HepG2 (cell line): ENCODE measurements around the gene ZNF385B.

Experiments used
- CBX5 ChIP-seq: sonication (generic); formaldehyde crosslinking; IDR thresholded peaks from 2 replicates; pipeline ENCODE4 v1.4.0; 2020; ENCODE audit warnings: missing genetic modification reagents, borderline replicate concordance
- CTCF ChIP-seq: sonication (generic); formaldehyde crosslinking; IDR thresholded peaks from 2 replicates; pipeline ENCODE4 v1.5.0; 2020; ENCODE audit warnings: mild to moderate bottlenecking, missing genetic modification reagents, moderate library complexity
- EP300 ChIP-seq, 3 experiments: sonication (generic) in 1 of 3; formaldehyde crosslinking in 1 of 3; IDR thresholded peaks; 2 replicates each; pipeline versions ENCODE4 v1.5.1 to v1.6.1; 2011 to 2020; ENCODE audit warnings: low read depth in 2 of 3, low read length in 2 of 3, borderline replicate concordance in 1 of 3, improper control_type of control experiment in 1 of 3, mild to moderate bottlenecking in 1 of 3, missing genetic modification reagents in 1 of 3, moderate library complexity in 1 of 3
- HDAC2 ChIP-seq: sonication (generic); formaldehyde crosslinking; IDR thresholded peaks from 2 replicates; pipeline ENCODE4 v1.4.0; 2020; ENCODE audit warnings: missing genetic modification reagents
- PHF8 ChIP-seq: sonication (generic); formaldehyde crosslinking; IDR thresholded peaks from 2 replicates; pipeline ENCODE4 v1.5.0; 2020; ENCODE audit warnings: missing genetic modification reagents
- RAD21 ChIP-seq: fragments of 450-650 bp; formaldehyde crosslinking; IDR thresholded peaks from 2 replicates; pipeline ENCODE4 v1.5.0; 2020; ENCODE audit warnings: mild to moderate bottlenecking
- RARA ChIP-seq: IDR thresholded peaks from 2 replicates; pipeline ENCODE4 v1.6.1; 2016; ENCODE audit warnings: missing genetic modification reagents, missing compliant biosample characterization
- REST ChIP-seq, 2 experiments: IDR thresholded peaks; 2 replicates each; pipeline ENCODE4 v1.6.1; 2011 to 2012; ENCODE audit warnings: low read length in 2 of 2, borderline replicate concordance in 1 of 2, low read depth in 1 of 2, mild to moderate bottlenecking in 1 of 2, moderate library complexity in 1 of 2
- STAT5B ChIP-seq: sonication (generic); formaldehyde crosslinking; IDR thresholded peaks from 2 replicates; pipeline ENCODE4 v1.4.0; 2020; ENCODE audit warnings: missing genetic modification reagents
- THRA ChIP-seq: sonication (generic); formaldehyde crosslinking; IDR thresholded peaks from 2 replicates; pipeline ENCODE4 v1.4.0; 2020; ENCODE audit warnings: missing genetic modification reagents, borderline replicate concordance
- ZC3H4 ChIP-seq: sonication (generic); formaldehyde crosslinking; IDR thresholded peaks from 2 replicates; pipeline ENCODE4 v1.4.0; 2020; ENCODE audit warnings: missing genetic modification reagents, borderline replicate concordance
- ZNF121 ChIP-seq: sonication (generic); formaldehyde crosslinking; IDR thresholded peaks from 2 replicates; pipeline ENCODE4 v1.5.0; 2020; ENCODE audit warnings: mild to moderate bottlenecking, missing genetic modification reagents
- ZNF501 ChIP-seq: sonication (generic); formaldehyde crosslinking; IDR thresholded peaks from 2 replicates; pipeline ENCODE4 v1.5.1; 2020; ENCODE audit warnings: mild to moderate bottlenecking, moderate library complexity, missing genetic modification reagents

GRCh38 chr2:179592167-179592936 is 269.1 kb downstream of the ZNF385B start:
- TF ChIP-seq STAT5B (CRISPR knock-in tag) = no peak
- TF ChIP-seq THRA (CRISPR knock-in tag) = no peak
- no peak for TF ChIP-seq CBX5
- TF ChIP-seq PHF8 (CRISPR knock-in tag) = no peak
- no peak for TF ChIP-seq RAD21 (CRISPR knock-in tag)
- TF ChIP-seq CTCF (CRISPR knock-in tag) = no peak
- no peak for TF ChIP-seq REST (IDR thresholded peaks at IDR 0.05; ENCODE audit: borderline replicate concordance in 1 of 2, low read depth in 1 of 2, low read length in 2 of 2)
- no peak for TF ChIP-seq EP300 (IDR thresholded peaks at IDR 0.05; ENCODE audit: low read depth in 2 of 2, low read length in 2 of 2)
- TF ChIP-seq EP300 (CRISPR knock-in tag; IDR thresholded peaks at IDR 0.05; ENCODE audit: borderline replicate concordance) = no peak
- no peak for TF ChIP-seq ZNF121 (CRISPR knock-in tag)
- no peak for TF ChIP-seq ZC3H4 (CRISPR knock-in tag)
- no peak for TF ChIP-seq RARA (CRISPR knock-in tag)
- no peak for TF ChIP-seq ZNF501
- no peak for TF ChIP-seq HDAC2 (CRISPR knock-in tag)
